H9 (cell line): ENCODE measurements around the gene IMMP2L. TPM values are rescaled to one million over a fixed set of nuclear protein-coding genes. Genes with fewer than 3 reads are reported as not detected.
A peak's percentile ranks its signal among the peaks of the same experiment; 100 is the strongest.

Source experiments
- DNase-seq: peaks from one replicate; pipeline ENCODE4 v3.0.0-alpha.2; 2017
- H2AFZ ChIP-seq: one replicate; pipeline ENCODE4 v1.6.1; 2013; ENCODE audit warnings: mild to moderate bottlenecking, low read length, control low read depth, moderate library complexity
- H2AK5ac ChIP-seq: 2 replicates; pipeline ENCODE4 v1.6.1; 2013; ENCODE audit warnings: low read length, control low read depth, mixed read lengths; ENCODE audit not compliant: insufficient read length
- H2BK120ac ChIP-seq: one replicate; pipeline ENCODE4 v1.6.1; 2013; ENCODE audit warnings: low read depth, mild to moderate bottlenecking, low read length, control low read depth, inconsistent platforms; ENCODE audit not compliant: poor library complexity, severe bottlenecking
- H2BK12ac ChIP-seq: 2 replicates; pipeline ENCODE4 v1.6.1; 2013; ENCODE audit warnings: low read length, control low read depth, mixed read lengths, low read depth; ENCODE audit not compliant: insufficient read length
- H2BK15ac ChIP-seq: 2 replicates; pipeline ENCODE4 v1.6.1; 2013; ENCODE audit warnings: low read depth, low read length, control low read depth
- H2BK20ac ChIP-seq: one replicate; pipeline ENCODE4 v1.6.1; 2013; ENCODE audit warnings: low read depth, mild to moderate bottlenecking, low read length, control low read depth, inconsistent platforms; ENCODE audit not compliant: poor library complexity, severe bottlenecking
- H2BK5ac ChIP-seq: 2 replicates; pipeline ENCODE4 v1.6.1; 2013; ENCODE audit warnings: low read length, control low read depth, mixed read lengths; ENCODE audit not compliant: insufficient read length
- H3K14ac ChIP-seq: 2 replicates; pipeline ENCODE4 v1.6.1; 2013; ENCODE audit warnings: low read length, control low read depth; ENCODE audit not compliant: insufficient read depth
- H3K18ac ChIP-seq: 2 replicates; pipeline ENCODE4 v1.6.1; 2013; ENCODE audit warnings: low read depth, mild to moderate bottlenecking, mixed read lengths, low read length, control low read depth; ENCODE audit not compliant: insufficient read length
- H3K23ac ChIP-seq: 2 replicates; pipeline ENCODE4 v1.6.1; 2013; ENCODE audit warnings: low read length, control low read depth, mixed read lengths, low read depth; ENCODE audit not compliant: insufficient read length
- H3K23me2 ChIP-seq: 2 replicates; pipeline ENCODE4 v1.6.1; 2013; ENCODE audit warnings: low read depth, mild to moderate bottlenecking, mixed read lengths, low read length, control low read depth; ENCODE audit not compliant: insufficient read length, poor library complexity, severe bottlenecking
- H3K27ac ChIP-seq: 2 replicates; pipeline ENCODE4 v1.5.1; 2013; ENCODE audit warnings: low read length, control low read depth, mixed read lengths, low read depth; ENCODE audit not compliant: insufficient read length
- H3K27me3 ChIP-seq: 2 replicates; pipeline ENCODE4 v1.6.1; 2013; ENCODE audit warnings: low read length, control low read depth, inconsistent platforms; ENCODE audit not compliant: insufficient read depth
- H3K4ac ChIP-seq: 2 replicates; pipeline ENCODE4 v1.6.1; 2013; ENCODE audit warnings: low read depth, mild to moderate bottlenecking, control low read depth, inconsistent platforms, low read length, moderate library complexity
- H3K4me1 ChIP-seq: 2 replicates; pipeline ENCODE4 v1.6.1; 2013; ENCODE audit warnings: low read length, control low read depth, inconsistent platforms; ENCODE audit not compliant: insufficient read depth
- H3K4me2 ChIP-seq: 2 replicates; pipeline ENCODE4 v1.6.1; 2013; ENCODE audit warnings: low read length, control low read depth, mixed read lengths; ENCODE audit not compliant: insufficient read length, insufficient read depth
- H3K56ac ChIP-seq: 2 replicates; pipeline ENCODE4 v1.6.1; 2013; ENCODE audit warnings: low read depth, mild to moderate bottlenecking, mixed read lengths, low read length, control low read depth; ENCODE audit not compliant: insufficient read length
- H3K79me1 ChIP-seq: 2 replicates; pipeline ENCODE4 v1.6.1; 2013; ENCODE audit warnings: low read depth, mild to moderate bottlenecking, moderate library complexity, low read length, control low read depth, inconsistent platforms; ENCODE audit not compliant: insufficient read depth, poor library complexity, severe bottlenecking
- H3K79me2 ChIP-seq: 2 replicates; pipeline ENCODE4 v1.6.1; 2013; ENCODE audit warnings: low read length, control low read depth, inconsistent platforms; ENCODE audit not compliant: insufficient read depth
- H3K9ac ChIP-seq: 2 replicates; pipeline ENCODE4 v1.6.1; 2013; ENCODE audit warnings: low read length, control low read depth, mixed read lengths; ENCODE audit not compliant: insufficient read length; ENCODE audit errors: extremely low read depth
- H3K9me3 ChIP-seq: one replicate; pipeline ENCODE4 v1.6.1; 2013; ENCODE audit warnings: low read depth, low read length, inconsistent platforms; ENCODE audit not compliant: control insufficient read depth
- H3T11ph ChIP-seq: one replicate; pipeline ENCODE4 v1.6.1; 2013; ENCODE audit warnings: mild to moderate bottlenecking, low read length, control low read depth, inconsistent platforms
- H4K20me1 ChIP-seq: one replicate; pipeline ENCODE4 v1.6.1; 2013; ENCODE audit not compliant: control insufficient read depth, insufficient read length, insufficient read depth
- H4K5ac ChIP-seq: 2 replicates; pipeline ENCODE4 v1.6.1; 2013; ENCODE audit warnings: low read depth, mild to moderate bottlenecking, mixed read lengths, low read length, control low read depth; ENCODE audit not compliant: insufficient read length
- H4K8ac ChIP-seq: replicated peaks from 2 replicates; pipeline ENCODE4 v1.6.1; 2013; ENCODE audit warnings: low read length, control low read depth, mixed read lengths, low read depth; ENCODE audit not compliant: insufficient read length
- H4K91ac ChIP-seq: 2 replicates; pipeline ENCODE4 v1.6.1; 2013; ENCODE audit warnings: low read depth, mild to moderate bottlenecking, moderate library complexity, mixed read lengths, low read length, control low read depth; ENCODE audit not compliant: insufficient read length
- H3K27ac Mint-ChIP-seq, 3 experiments: 2 replicates in 2 of 3; 3 replicates in 1 of 3; pipeline ENCODE4 v1.8.0; 2020 to 2021; ENCODE audit warnings: mixed read lengths in 3 of 3, mild to moderate bottlenecking in 1 of 3, moderate library complexity in 1 of 3
- H3K27me3 Mint-ChIP-seq: 2 replicates; pipeline ENCODE4 v1.8.0; 2021; ENCODE audit warnings: low read depth, mild to moderate bottlenecking, moderate library complexity, mixed read lengths
- H3K36me3 Mint-ChIP-seq, 3 experiments: 2 replicates in 2 of 3; 3 replicates in 1 of 3; pipeline ENCODE4 v1.8.0; 2020 to 2021; ENCODE audit warnings: low read depth in 3 of 3, mixed read lengths in 3 of 3; ENCODE audit not compliant: insufficient read depth in 1 of 3
- H3K4me1 Mint-ChIP-seq, 2 experiments: 2 replicates each; pipeline ENCODE4 v1.8.0; 2020; ENCODE audit warnings: mixed read lengths in 2 of 2
- H3K4me3 Mint-ChIP-seq, 2 experiments: 2 replicates in 1 of 2; 3 replicates in 1 of 2; pipeline ENCODE4 v1.8.0; 2020 to 2021; ENCODE audit warnings: mild to moderate bottlenecking in 2 of 2, mixed read lengths in 2 of 2, moderate library complexity in 1 of 2
- H3K9me3 Mint-ChIP-seq, 2 experiments: 2 replicates in 1 of 2; 3 replicates in 1 of 2; pipeline ENCODE4 v1.8.0; 2020; ENCODE audit warnings: mild to moderate bottlenecking in 2 of 2, mixed read lengths in 2 of 2, moderate library complexity in 1 of 2
- WGBS: extraction: QIAGEN DNeasy Blood & Tissue Kit; methylation state at CpG from one replicate; pipeline ENCODE4 v1.1.7; 2013; ENCODE audit warnings: missing lambda C conversion rate, low lambda C conversion rate, mixed read lengths; ENCODE audit not compliant: insufficient read length; ENCODE audit errors: extremely low coverage; 5-methylcytosine and 5-hydroxymethylcytosine counted together
- total RNA-seq: library from RNA; stranded (reverse); gene quantifications from 2 replicates; pipeline ENCODE4 v1.2.1, GENCODE V29; 2021
- TF ChIP-seq, protein P1 (sequence below): fragments of 200-600 bp; sonication (generic); conservative IDR thresholded peaks from 3 replicates; pipeline ENCODE4 v1.8.0; 2021; ENCODE audit warnings: antibody characterized with exemption, mild to moderate bottlenecking

IMMP2L gene
- total RNA-seq, 1 experiment from 2014 or later = 14.7 TPM

DNA sequence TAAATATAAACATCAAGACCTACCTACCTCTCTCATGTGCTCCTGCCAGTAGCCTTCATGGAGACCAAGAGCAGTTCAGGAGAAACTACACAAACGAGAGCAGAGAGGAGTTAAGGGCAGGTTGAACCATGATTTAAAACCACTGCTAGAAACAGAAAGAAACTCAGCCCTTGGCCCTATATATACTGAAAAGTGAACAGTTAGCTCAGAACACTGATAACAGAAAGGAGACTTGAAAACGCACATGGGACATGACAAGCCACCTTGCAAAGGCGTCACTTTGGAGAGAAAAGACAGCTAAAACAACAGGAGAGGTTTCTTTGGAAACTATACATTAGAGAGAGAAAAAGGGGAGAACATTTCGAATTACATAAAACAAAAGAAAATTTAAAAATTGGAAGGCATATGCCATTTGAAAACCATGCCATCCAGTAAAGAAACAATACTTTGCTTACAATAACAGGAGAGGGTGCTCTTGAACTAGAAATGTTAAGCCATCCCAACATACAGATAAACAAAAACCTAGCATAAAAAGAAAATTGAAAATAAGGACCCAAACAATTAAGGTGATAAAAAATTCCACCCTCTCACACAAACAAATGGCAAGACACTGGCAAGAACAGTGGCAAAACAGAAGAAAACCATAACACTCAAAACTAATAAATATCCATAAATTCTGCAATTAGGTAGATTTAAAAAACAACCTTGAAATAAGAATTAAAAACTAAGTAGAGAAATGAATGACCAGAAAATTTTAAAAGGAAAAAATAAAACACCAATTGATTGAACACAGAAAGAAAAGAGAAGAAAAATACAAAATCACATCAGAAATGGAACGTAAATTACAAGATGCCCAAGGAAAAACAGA, 232.7 kb downstream of the IMMP2L start:
- no CpG with 5 or more reads among the region's 5 CpGs for WGBS
- no peaks in the 10 kb centered on the region for H3K27me3 Mint-ChIP-seq
- H3K4me1 Mint-ChIP-seq = no peaks in the 10 kb centered on the region; a peak in 1 of 4 replicates

More for the DNA sequence above, 232.7 kb downstream of the IMMP2L start:
- H4K91ac ChIP-seq = no peak overlapping the region
- H3K14ac ChIP-seq = no peak overlapping the region
- Mint-ChIP-seq H3K9me3 (peaks cover 0 to 2% of the 10 kb centered on the region in 2 experiments; a peak in 1 of 5 replicates), H3K36me3 (0 out of 7 replicates have a peak, but pooled peaks cover 0 to 2% (median 0%) of the 10 kb centered on the region in 3 experiments), H3K4me3 (no peak overlapping the region), H3K27ac (peak overlapping the region in 1 of 3 experiments; percentile 11; a peak in 2 of 7 replicates)
- H3K27me3 ChIP-seq = no peaks in the 10 kb centered on the region
- H3K4me2 ChIP-seq = no peak overlapping the region
- no peak overlapping the region for H2BK120ac ChIP-seq
- H3T11ph ChIP-seq = no peak overlapping the region
- H2BK5ac ChIP-seq = no peak overlapping the region
- H3K18ac ChIP-seq = no peak overlapping the region
- H3K79me1 ChIP-seq = no peaks in the 10 kb centered on the region
- H3K79me2 ChIP-seq = no peaks in the 10 kb centered on the region
- no peak overlapping the region for H3K23ac ChIP-seq
- no peaks in the 10 kb centered on the region for H3K9me3 ChIP-seq
- no peak overlapping the region for H2AK5ac ChIP-seq
- H2BK20ac ChIP-seq = no peak overlapping the region
- H2BK15ac ChIP-seq = no peak overlapping the region
- no peak overlapping the region for H4K8ac ChIP-seq
- H3K23me2 ChIP-seq = no peaks in the 10 kb centered on the region
- no peak overlapping the region for H3K56ac ChIP-seq
- H2BK12ac ChIP-seq = no peak overlapping the region
- TF ChIP-seq, protein P1, sequence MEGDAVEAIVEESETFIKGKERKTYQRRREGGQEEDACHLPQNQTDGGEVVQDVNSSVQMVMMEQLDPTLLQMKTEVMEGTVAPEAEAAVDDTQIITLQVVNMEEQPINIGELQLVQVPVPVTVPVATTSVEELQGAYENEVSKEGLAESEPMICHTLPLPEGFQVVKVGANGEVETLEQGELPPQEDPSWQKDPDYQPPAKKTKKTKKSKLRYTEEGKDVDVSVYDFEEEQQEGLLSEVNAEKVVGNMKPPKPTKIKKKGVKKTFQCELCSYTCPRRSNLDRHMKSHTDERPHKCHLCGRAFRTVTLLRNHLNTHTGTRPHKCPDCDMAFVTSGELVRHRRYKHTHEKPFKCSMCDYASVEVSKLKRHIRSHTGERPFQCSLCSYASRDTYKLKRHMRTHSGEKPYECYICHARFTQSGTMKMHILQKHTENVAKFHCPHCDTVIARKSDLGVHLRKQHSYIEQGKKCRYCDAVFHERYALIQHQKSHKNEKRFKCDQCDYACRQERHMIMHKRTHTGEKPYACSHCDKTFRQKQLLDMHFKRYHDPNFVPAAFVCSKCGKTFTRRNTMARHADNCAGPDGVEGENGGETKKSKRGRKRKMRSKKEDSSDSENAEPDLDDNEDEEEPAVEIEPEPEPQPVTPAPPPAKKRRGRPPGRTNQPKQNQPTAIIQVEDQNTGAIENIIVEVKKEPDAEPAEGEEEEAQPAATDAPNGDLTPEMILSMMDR = peak; percentile 44; the same call in 2 of the 3 replicates
- no peak for DNase-seq
- H4K5ac ChIP-seq = no peak overlapping the region
- no peak overlapping the region for H2AFZ ChIP-seq
- H3K27ac ChIP-seq = no peak overlapping the region
- H3K4ac ChIP-seq = no peak overlapping the region
- H3K4me1 ChIP-seq = no peaks in the 10 kb centered on the region
- no peak overlapping the region for H3K9ac ChIP-seq
- no peaks in the 10 kb centered on the region for H4K20me1 ChIP-seq
